GM19035 (cell line): ENCODE measurements around the gene MAGIX.
"Not testable (repeated sequence)": the region's sequence is repeated elsewhere in the genome, so short reads cannot be mapped to it uniquely, and the experiment has no call there.

Source experiments
- ATAC-seq: cut with Tn5 transposase; IDR thresholded peaks from one replicate; pipeline ENCODE4 v1.9.1; 2021; ENCODE audit not compliant: unreplicated experiment

MAGIX gene

DNA sequence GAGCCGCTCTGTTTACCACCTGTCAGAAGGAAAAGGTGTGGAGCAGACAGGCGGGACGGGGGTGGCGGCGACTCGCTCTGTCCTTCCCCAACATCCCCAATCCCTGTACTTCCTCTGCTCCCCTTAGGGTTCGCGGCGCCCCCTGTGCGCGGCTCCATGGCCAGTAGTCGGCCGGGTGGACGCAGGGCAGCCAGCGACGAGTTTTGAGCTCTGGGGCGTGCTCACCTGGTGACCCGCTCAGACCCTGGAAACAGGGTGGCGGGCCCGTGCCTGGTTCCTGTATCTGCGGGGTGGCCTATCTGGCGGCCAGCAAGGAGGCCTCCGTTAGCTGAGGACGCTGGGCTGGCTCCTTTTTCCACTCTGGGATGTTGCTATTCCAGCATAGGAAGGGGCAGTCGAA is 5.4 kb upstream of the MAGIX start:
- no peak for ATAC-seq

DNA sequence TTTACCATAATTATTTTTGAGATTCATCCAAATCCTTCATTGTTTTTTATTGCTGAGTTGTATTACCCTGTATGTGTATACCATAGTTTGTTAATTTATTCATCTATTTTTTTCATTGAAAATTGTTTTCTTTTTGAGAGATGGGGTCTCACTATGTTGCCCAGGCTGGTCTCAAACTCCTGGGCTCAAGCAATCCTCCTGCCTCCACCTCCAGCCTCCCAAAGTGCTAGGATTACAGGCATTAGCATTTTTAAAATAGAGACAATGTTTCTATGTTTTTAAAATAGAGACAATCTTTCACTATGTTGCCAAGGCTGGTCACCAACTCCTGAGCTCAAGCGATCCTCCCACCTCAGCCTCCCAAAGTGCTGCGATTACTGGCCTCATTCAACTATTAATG is 1.6 kb upstream of the MAGIX start:
- no peak for ATAC-seq

GRCh38 chrX:49161632-49162031 is 926 bp upstream of the MAGIX start:
- no peak for ATAC-seq

DNA sequence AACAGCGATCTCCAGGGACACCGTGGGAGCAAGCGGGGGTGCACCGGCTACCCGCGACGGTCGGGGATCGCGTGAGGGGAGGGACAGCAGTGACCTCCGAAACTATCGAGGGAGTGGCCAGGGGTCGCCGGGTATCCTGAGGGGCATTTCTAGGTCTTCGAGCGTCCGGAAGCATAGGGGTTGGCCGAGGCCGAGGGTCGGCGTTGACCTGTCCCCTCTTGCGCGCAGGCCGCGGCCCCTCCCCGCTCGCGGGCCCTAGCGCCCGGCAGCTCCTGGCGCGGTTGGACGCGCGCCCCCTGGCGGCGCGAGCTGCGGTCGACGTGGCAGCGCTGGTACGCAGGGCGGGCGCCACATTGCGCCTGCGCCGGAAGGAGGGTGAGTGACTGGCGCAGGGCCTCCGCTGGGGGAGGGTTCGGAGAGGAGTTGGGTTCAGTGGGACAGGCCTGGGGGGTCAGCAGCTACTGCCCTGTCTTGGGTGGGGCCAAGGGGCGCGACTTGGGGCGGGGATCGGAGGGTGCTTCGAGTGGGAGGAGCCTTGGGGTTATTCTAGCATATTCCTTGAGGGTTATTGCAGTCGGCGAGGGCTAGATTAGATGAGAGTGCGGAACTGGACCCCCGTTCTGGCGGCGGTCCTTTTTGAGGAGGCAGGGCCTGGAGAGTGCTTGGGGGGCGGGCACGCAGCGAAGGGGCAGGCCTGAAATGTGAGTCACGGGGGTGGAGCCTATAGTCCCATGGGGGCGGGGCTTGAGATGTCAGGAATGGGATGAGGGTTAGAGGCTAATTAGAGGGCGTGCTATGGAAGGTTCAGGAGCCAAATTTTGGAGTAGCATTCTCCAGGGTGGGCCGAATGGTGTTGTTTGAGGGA is 1.2 kb downstream of the MAGIX start:
- ATAC-seq = peak; percentile 68

DNA sequence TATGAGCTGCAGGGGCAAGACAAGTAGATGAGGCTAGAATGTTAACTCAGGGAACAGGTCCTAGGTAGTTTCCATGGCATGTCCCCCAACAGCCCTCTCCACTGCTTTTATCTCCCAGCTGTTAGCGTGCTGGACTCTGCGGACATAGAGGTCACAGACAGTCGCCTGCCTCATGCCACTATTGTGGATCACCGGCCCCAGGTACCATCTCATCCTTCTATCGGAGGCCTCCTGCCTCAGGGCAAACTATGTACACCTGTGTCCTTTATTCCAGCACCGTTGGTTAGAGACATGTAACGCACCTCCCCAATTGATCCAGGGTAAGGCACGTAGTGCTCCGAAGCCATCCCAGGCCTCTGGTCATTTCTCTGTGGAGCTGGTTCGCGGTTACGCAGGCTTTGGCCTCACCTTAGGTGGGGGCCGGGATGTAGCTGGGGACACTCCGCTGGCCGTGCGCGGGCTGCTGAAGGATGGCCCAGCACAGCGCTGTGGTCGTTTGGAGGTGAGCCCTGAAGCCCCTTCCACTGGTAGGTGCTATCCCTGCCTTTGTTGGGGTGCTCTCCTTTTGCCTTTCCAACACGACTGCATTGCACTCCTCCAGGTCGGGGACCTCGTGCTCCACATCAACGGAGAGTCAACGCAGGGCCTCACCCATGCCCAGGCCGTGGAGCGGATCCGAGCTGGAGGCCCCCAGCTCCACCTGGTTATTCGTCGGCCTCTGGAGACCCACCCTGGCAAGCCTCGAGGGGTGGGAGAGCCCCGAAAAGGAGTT is 2.2 kb downstream of the MAGIX start:
- ATAC-seq = no peak

GRCh38 chrX:49165901-49166881 is 3.6 kb downstream of the MAGIX start:
- no peak for ATAC-seq

- no peak for ATAC-seq
Measured at GRCh38 chrX:49166914-49167739, 4.6 kb downstream of the MAGIX start.

DNA sequence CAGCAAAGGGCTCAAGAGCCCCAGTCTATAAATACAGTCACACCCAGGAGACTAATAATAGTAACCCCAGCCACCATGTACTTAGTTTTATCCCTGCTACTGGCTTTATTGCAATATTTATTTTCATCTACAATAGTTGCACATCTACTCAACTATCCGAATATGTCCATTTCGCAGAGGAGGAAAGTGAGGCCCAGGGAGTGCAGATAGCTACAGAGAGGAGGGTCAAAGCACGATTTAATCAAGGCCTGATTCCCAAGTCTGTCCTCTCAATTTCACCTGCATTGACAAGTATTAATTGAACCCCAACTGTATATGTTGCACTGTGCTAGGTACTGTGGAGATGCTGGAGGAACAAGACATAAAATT is 5.2 kb downstream of the MAGIX start:
- no peak for ATAC-seq

GRCh38 chrX:49171752-49172279 is 9.3 kb downstream of the MAGIX start, which contains the start of gene PLP2:
PLP2 (plus strand) TSS chrX:49171898; CDS start chrX:49172001, 103 bp downstream.
- ATAC-seq = peak; percentile 40

GRCh38 chrX:49172280-49172780 is 9.8 kb downstream of the MAGIX start:
- ATAC-seq = peak; percentile 71

GRCh38 chrX:49173544-49173943 is 11.0 kb downstream of the MAGIX start:
- not testable (repeated sequence) for ATAC-seq

DNA sequence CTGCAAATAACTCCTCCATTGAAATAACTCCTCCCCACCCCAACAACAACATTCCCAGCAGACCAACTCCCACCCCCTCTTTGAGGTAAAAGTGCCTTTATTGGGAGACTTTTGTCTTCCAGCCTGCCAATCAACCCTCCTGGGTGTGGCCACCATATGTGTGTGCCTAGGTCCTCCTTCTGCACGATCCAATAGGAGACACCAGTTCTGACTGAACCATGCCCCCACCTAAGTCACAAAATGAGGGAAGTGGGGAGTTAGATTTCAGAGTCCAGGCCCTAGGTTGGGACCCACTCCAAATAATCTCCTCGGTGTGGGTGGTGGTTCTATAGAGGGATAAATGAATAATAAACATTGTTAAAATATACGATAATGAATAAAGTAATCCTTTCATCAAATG is 12.2 kb downstream of the MAGIX start:
- ATAC-seq = no peak

DNA sequence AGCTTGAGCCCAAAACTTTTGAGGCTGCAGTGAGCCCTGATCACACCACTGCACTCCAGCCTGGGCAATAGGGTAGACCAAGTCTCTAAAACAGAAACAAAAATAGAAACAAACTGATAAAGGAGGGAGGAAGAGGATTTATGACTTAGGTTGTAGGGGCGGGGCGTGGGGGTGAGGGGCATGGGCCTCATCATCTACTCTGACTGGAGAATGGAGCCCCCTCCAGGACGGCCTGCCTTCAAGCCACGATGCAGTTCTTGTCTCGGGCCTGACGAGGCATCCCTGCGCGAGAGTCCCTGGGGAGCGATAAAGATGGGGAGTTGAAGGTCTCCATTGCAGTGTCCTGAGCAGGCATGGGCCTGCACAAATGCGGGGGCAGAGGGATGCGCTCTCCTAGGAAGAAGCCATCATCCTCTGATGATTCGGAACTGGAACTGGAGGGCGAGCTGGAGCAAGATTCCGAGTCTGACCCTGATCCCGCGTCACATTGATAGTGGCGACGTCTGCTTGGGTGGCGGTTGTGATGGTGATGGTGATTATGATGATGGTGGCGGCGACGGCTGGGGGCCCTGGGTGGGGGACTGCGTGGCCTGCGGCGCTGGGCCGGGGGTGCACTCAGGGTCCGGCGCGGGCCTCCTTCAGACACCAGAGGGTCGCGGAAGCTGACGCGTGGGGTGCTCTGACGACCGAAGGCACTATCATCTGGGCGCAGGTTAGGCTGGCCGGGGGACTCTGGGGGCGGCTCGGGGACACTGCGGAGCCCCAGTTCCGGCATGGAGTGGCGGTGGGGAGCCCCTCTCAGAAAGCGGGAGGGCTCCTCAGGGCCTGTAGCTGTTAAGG is 13.1 kb downstream of the MAGIX start:
- no peak for ATAC-seq

DNA sequence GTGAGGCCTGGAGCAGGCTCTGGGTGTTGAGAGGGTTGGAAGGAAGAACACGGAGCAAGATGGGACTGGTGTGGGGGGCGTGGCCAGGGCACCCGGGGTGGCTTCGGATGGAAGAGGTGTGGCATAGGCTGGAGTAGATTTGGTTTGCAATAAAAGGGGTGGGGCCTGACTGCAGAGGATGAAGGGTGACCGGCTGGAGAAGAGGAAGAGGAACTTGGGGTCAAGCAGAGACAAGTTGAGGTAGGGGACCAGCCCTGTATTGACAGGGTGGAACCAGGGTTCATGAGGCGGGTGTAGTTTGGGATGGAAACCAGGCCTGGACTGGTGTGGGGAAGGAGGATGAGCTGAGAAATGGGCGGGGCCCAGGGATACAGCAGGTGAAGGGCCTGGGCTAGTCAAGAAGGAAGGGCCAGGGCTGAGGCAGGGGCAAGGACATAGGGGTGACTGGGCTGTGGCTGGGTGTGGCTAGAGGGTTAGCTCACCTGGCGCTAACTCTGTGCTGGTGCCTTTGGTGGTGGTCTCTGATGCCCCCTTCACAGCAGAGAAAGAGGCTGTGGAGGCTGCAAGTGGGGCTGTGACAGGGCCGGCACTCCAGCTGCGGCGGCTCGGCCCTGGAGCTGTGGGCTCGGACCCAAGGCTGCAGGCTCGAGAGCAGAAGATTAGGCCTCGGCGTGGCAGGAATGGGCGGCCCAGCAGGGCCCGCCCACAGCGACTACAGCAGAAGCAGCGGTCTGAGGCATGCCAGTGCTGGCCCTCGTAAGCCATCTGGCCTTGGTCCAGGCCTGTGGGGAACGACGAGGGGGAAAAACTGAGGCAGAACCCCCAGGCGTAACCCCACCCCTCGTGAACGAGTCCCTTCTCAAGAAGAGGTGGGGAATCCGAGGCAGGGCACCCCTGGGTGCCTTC is 14.1 kb downstream of the MAGIX start:
- ATAC-seq = no peak

DNA sequence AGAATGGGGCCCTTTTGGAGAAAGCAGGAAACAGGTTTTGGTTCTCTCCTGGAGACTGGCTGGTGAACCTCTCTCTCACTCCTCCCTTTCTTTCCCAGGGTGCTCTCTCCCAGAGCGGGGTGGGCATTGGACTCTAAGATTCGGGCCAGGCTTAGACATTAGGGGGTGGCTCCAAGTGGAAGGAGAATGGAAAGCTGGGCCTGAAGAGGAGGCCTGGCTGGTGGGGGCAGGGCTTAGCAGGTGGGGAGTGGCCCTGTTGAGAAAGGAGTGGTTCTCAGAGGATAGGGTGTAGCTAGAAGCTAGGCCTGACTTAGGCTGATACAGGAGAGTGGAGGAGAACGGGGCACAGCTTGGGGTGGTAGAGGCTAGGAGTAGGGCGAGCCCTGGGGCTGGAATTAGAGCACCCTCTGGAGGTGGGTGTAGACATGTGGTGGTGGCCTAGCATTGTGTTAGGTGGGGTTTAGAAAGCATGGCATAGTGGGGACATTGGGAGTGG is 14.8 kb downstream of the MAGIX start:
- no peak for ATAC-seq

- no peak for ATAC-seq
Measured at GRCh38 chrX:49177873-49178480, 15.4 kb downstream of the MAGIX start.

DNA sequence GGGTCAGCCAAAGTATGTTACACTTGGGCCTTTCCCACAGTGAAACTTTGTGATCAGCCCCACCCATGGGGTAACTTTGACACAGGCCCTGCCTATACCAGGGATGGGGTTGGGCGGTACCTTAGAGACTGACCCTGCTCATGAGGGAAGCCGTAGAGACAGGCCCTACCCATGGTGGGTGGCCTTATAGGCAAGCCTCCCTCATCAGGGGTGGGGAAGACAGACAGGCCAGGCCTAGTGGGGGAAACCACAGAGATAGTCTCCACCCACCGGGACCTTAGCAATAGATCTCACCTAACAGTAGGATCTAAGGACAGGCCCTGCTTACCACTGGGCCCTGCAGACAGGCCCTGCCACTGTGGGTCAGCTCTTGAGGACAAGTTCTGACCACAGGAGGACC is 16.0 kb downstream of the MAGIX start:
- no peak for ATAC-seq
